G401.6 (cell line): ENCODE data around the gene ARID4A.
"Not testable (repeated sequence)": the region's sequence is repeated elsewhere in the genome, so short reads cannot be mapped to it uniquely, and the experiment has no call there.

Source experiments
- FAIRE-seq: peaks from 2 replicates; lab custom pipeline; 2012; peaks lifted over from hg19 to GRCh38; lab: Jason Lieb, UNC

ARID4A gene, protein sequence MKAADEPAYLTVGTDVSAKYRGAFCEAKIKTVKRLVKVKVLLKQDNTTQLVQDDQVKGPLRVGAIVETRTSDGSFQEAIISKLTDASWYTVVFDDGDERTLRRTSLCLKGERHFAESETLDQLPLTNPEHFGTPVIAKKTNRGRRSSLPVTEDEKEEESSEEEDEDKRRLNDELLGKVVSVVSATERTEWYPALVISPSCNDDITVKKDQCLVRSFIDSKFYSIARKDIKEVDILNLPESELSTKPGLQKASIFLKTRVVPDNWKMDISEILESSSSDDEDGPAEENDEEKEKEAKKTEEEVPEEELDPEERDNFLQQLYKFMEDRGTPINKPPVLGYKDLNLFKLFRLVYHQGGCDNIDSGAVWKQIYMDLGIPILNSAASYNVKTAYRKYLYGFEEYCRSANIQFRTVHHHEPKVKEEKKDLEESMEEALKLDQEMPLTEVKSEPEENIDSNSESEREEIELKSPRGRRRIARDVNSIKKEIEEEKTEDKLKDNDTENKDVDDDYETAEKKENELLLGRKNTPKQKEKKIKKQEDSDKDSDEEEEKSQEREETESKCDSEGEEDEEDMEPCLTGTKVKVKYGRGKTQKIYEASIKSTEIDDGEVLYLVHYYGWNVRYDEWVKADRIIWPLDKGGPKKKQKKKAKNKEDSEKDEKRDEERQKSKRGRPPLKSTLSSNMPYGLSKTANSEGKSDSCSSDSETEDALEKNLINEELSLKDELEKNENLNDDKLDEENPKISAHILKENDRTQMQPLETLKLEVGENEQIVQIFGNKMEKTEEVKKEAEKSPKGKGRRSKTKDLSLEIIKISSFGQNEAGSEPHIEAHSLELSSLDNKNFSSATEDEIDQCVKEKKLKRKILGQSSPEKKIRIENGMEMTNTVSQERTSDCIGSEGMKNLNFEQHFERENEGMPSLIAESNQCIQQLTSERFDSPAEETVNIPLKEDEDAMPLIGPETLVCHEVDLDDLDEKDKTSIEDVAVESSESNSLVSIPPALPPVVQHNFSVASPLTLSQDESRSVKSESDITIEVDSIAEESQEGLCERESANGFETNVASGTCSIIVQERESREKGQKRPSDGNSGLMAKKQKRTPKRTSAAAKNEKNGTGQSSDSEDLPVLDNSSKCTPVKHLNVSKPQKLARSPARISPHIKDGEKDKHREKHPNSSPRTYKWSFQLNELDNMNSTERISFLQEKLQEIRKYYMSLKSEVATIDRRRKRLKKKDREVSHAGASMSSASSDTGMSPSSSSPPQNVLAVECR

DNA sequence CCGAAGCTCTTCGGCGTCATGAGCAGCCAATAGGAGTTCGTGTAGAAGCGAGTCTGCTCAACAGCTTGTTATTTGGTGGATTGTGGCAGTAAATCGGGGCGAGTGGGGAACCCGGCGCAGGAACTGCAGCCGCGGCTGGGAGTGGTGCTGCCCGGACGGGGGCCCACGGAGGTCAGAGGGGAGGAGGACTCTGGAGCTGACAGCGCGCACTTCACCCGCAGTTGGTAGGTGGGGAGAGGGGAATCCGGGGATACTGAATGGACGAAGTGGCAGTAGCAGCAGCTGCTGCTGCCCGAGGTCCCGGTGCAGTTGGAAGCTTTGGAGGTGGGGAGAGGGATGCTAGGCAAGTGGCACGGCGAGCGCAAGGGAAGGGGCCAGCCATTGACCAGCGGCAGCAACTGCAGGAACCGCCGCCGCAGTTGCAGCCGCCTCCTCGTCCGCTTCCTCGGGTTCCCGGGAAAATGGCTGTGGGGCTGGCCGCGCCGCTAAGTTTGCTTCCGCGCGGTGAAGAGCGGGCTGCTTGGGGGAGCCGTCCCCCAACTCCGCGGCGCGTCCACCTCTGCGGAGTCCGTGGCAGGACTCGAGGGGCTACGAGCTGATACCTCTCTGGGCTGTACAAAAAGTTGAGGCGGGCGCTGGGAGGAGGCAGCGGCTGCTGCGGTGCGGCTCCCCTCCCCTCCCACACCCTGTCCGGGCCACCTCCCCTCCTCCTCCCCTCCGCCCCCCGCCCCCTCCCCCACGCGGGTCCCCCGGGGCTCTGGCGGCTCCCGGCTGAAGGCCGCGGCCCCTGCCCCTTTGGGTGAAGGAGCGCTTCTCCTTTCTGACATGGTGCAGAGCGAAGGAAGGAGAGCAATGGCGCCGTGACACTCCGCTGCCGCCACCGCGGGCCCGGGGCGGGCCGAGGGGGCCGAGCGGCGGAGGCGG is at the start of gene ARID4A:
TSS of gene ARID4A (plus strand) at position 79 of the 924 bp plus-strand sequence. CDS start 1,300 bp downstream, outside the sequence.
- no peak for FAIRE-seq

DNA sequence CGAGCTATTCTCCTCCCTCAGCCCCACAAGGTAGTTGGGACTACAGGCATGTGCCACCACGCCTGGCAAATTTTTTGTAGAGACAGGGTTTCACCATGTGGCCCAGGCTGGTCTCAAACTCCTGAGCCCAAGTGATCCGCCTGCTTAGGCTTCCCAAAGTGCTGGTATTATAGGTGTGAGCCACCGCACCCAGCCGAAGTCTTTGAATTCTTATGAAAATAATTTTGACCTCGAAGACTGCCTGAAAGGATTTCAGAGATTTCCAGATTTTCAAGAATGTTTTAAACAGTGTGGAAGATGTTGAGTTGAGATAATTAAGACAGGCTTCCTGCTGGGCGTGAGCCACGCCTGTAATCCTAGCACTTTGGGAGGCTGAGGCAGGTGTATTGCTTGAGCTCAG is 48.7 kb upstream of the ARID4A start:
- FAIRE-seq: no peak

DNA sequence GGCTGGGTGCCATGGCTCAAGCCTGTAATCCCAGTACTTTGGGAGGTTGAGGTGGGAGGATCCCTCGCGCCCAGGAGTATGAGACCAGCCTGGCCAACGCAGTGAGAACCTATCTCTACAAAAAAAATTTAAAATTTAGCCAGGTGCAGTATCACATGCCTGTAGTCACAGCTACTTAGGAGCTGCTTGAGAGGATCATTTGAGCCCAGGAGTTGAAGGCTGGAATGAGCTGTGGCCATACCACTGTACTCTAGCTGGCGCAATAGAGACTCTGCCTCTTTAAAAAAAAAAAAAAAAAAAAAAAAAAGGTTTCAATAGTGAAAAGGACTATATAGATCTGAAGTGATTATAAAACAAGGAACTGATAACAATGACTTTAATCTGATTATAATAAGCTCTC is 40.2 kb upstream of the ARID4A start:
- no peak for FAIRE-seq

- not testable (repeated sequence) for FAIRE-seq
These were observed 36.4 kb upstream of the ARID4A start for GRCh38 chr14:58262005-58262404.

DNA sequence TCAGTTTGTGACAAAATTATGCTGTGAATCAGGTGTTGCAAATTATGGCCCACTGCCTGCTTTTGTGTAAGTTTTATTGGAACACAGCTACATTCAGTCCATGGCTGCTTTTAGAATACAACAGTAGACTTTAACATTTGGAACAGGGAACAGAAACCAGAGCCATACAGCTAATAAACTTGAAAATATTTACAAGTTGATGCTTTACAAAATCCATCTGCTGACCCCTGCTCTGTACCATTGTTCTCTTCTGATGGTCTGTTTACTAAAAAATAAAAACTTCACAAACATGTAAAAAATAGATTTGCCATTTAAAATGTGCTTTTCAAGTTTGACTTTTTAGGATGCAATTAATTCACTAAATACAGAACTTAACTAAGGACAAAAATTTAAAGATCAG is 33.0 kb upstream of the ARID4A start:
- peak; percentile 37 for FAIRE-seq

DNA sequence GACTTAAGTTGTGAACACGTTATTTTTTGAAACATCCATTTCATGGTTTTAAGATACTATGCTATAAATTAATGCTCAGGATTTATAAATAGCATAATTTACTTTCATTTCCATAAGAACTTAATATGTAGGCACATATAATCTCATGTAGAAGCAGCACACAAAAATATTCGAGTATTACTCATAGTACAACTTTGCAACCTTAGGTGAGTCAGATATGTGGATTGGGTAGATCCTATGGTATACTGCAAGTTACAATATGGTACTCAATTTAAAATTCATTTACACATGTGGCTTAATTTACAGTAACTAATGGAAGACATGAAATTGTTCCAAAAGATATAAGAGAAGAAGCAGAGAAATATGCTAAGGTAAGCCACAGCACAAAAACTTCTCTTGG is 27.7 kb upstream of the ARID4A start:
- FAIRE-seq: peak; percentile 58

DNA sequence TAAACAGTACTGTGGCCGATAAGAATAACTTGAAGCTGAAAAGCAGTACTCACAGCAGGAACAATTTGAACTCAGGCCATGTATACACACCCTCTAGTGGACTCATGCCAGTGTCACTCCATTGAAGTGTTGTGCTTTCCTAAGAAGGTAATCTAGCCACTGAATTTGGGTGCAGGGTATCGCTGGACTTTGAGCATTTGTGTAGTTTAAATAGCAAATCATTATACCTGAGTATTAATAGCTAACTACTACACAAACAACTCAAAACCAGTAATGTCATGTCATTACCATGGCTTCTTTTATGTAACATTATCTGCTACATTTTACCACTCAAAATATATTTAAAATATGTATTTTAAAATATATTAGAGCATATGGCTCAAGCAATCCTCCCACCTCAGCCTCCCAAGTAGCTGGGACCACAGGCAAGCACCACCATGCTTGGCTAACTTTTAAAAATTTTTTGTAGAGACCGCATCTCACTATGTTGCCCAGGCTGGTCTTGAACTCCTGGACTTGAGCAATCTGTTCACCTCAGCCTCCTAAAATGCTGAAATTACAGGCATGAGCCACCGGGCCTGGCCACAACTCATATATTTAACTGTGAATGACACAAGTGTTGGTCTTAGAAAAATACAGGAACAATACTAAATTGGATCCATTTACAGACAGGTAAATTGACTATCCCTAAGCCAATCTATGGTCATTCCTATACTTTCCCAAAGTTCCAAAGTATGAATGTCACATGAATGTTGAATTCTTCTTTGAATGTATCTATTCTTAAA is 25.6 kb upstream of the ARID4A start:
- FAIRE-seq: no peak

GRCh38 chr14:58274881-58275280 is 23.5 kb upstream of the ARID4A start:
- peak; percentile 40 for FAIRE-seq

DNA sequence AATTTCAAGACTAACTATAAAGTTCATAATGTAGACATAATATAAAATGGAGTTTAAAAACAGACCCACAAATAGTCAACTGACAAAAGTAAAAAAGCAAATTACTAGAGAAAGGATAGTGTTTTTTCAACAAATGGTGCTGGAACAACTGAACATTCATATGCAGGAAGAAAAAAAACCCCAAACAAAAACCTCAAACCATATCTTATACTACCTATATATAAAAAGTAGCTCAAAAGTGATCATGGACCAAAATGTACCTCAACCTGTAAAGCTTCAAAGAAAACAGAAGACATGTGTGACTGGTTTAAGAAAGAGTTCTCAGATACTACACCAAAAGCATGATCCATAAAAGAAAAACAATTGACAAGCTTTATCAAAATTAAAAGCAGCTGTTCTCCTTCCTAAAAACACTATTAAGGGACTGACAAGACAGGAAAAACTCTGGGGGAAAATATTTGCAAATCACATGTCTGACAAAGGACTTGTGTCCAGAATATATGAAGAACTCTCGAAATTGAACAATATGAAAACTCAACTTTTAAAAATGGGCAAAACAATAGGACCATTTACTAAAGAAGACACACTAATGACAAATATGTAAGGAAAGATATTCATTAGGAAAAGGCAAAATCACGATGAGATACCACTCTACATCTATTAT is 22.7 kb upstream of the ARID4A start:
- peak; percentile 39 for FAIRE-seq

- FAIRE-seq: peak; percentile 55
These were observed 22.1 kb upstream of the ARID4A start for GRCh38 chr14:58276208-58276607.

- no peak for FAIRE-seq
These were observed 20.2 kb upstream of the ARID4A start for GRCh38 chr14:58278177-58278576.

- FAIRE-seq: no peak
These were observed 17.2 kb upstream of the ARID4A start for GRCh38 chr14:58280954-58281787.

GRCh38 chr14:58281969-58282368 is 16.4 kb upstream of the ARID4A start:
- no peak for FAIRE-seq

- FAIRE-seq: no peak
These were observed 15.3 kb upstream of the ARID4A start for GRCh38 chr14:58282925-58283593.

GRCh38 chr14:58283730-58284129 is 14.6 kb upstream of the ARID4A start:
- no peak for FAIRE-seq

DNA sequence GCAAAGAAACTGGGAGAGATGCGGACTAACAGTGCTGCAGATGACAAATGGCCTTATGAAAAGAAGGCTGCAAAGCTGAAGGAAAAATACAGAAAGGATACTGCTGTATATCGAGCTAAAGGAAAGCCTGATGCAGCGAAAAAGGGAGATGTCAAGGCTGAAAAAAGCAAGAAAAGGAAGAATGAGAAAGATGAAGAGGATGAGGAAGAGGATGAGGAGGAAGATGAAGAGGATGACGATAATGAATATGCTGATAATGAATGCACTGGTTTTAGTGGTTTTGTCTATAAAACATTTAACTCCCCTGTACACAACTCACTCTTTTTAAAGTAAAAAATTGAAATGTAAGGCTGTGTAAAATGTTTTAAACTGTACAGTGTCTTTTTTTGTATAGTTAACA is 13.2 kb upstream of the ARID4A start:
- FAIRE-seq: no peak

DNA sequence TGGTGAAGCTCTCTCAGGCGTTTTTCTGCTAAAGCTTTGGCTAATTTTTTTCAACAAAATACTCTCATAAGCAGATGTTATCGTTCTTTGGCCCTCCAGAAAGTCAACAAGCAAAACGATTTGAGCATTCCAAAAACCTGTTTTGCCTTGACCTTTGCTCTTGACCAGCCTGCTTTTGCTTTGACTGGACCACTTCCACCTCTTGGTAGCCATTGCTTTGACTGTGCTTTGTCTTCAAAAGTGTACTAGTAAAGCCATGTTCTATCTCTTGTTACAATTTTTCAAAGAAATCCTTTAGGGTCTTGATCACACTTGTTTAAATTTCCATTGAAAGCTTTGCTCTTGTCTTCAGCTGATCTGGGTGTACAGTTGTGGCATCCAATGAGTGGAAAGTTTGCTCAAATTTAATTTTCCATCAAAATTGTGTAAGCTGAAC is 10.7 kb upstream of the ARID4A start:
- FAIRE-seq: no peak

DNA sequence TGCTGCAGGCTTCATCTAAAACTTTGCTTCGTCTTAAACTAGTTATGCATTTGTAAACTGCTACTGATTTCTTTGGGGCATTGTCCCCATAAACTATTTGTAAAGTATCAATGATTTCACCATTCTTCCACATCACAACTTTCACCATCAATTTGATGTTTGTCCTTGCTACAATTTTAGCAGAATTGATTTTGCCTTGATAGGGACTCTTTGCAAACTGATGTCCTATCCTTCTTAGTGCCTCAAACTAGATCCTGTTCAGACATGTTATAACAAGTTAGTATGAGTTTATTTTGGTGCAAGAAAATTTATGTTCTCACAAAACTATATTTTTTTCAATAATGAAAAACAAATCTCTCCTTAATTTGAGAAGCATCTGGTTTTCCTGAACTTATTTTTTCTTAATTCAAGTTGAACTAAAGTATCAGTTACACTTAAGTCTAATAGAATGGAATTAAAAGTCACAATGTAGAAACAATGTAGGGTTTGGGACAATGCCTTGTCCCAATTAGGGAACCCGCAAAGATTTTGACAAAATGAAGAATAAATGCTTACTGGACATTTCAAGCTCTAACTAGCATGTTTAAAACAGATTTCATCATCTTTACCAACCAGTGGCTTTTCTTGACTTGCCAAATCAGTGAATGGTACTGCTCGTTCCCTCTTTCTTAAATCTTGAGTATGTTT is 10.1 kb upstream of the ARID4A start:
- FAIRE-seq: peak; percentile 3
